Measurements from ENCODE around the gene PLXNA2. TPM values are rescaled to one million over a fixed set of nuclear protein-coding genes. Genes with fewer than 3 reads are reported as not detected.

Gene PLXNA2
- total and polyA plus RNA-seq, 2 of the 8 experiments (the other 6 are each of a cell fraction or from before 2014, with no cell fraction given): 0.33 to 1.5 TPM

GRCh38 chr1:207984831-207985572 lies 259.2 kb downstream of the PLXNA2 start:
- no peak overlapping the region for H3K56ac ChIP-seq (replicated peaks; ENCODE audit: insufficient read length, low read depth, low read length)
- H3K27ac ChIP-seq (ENCODE audit: low read depth, low read length): no peak overlapping the region
- FAIRE-seq (no peak), DNase-seq (ENCODE audit: low read depth in 1 of 2, low spot score in 2 of 2) (no peak)
- H2AFZ ChIP-seq (ENCODE audit: low read length): no peak overlapping the region
- H2BK20ac ChIP-seq (ENCODE audit: low read length): no peak overlapping the region
- H2BK15ac ChIP-seq (ENCODE audit: low read length): no peak overlapping the region
- no peak overlapping the region for H4K8ac ChIP-seq (ENCODE audit: extremely low read depth, insufficient read depth, low read length)
- no peak overlapping the region for H3K9ac ChIP-seq (replicated peaks in 1 of 4; ENCODE audit: extremely low read depth in 1 of 4, low read depth in 3 of 4, low read length in 3 of 4)
- no peak overlapping the region for H3K23ac ChIP-seq (ENCODE audit: insufficient read length)
- no peak overlapping the region for H2BK12ac ChIP-seq (ENCODE audit: low read depth, low read length)
- H3K27me3 ChIP-seq (replicated peaks in 1 of 4; ENCODE audit: control insufficient read depth in 3 of 4, extremely low read depth in 1 of 4, insufficient read depth in 3 of 4, low read length in 3 of 4): no peaks in the 10 kb centered on the region
- no peak overlapping the region for H3K14ac ChIP-seq (ENCODE audit: insufficient read length)
- no peaks in the 10 kb centered on the region for H3K79me2 ChIP-seq (ENCODE audit: control insufficient read depth in 1 of 2, insufficient read depth in 2 of 2, low read length in 2 of 2)
- no peak overlapping the region for H3K4me3 ChIP-seq (ENCODE audit: extremely low read depth in 1 of 4, insufficient read depth in 2 of 4, low read depth in 3 of 4, low read length in 4 of 4)
- no peak overlapping the region for H3K18ac ChIP-seq (ENCODE audit: extremely low read depth, low read length)
- no peaks in the 10 kb centered on the region for H3K9me3 ChIP-seq (ENCODE audit: insufficient read depth in 2 of 2, low read depth in 1 of 2, low read length in 1 of 2)
- no peak overlapping the region for H4K5ac ChIP-seq (ENCODE audit: insufficient read length, low read depth, low read length)
- H3K4ac ChIP-seq (replicated peaks; ENCODE audit: insufficient read length, low read depth, low read length): no peak overlapping the region
- no peak for TF ChIP-seq KDM5A (IDR thresholded peaks at IDR 0.05; ENCODE audit: low read length)
- no peak for TF ChIP-seq TBP (IDR thresholded peaks at IDR 0.05; ENCODE audit: low read depth, low read length)
- no peak for TF ChIP-seq SIRT6 (IDR thresholded peaks at IDR 0.05; ENCODE audit: low read length)
- TF ChIP-seq JUN (IDR thresholded peaks at IDR 0.05; ENCODE audit: low read depth, low read length): no peak
- no peak for TF ChIP-seq SAP30 (IDR thresholded peaks at IDR 0.05; ENCODE audit: insufficient read depth, insufficient replicate concordance, low read length)
- TF ChIP-seq YY1 (IDR thresholded peaks at IDR 0.05; ENCODE audit: low read depth, low read length): no peak
- no peak for TF ChIP-seq SUZ12 (IDR thresholded peaks at IDR 0.05; ENCODE audit: low read length)
- TF ChIP-seq SP1 (IDR thresholded peaks at IDR 0.05; ENCODE audit: low read depth, low read length): no peak
- TF ChIP-seq POU5F1 (IDR thresholded peaks at IDR 0.05; ENCODE audit: low read depth, low read length): no peak
- TF ChIP-seq BCL11A (IDR thresholded peaks at IDR 0.05; ENCODE audit: low read depth in 2 of 2, low read length in 2 of 2): no peak
- TF ChIP-seq EGR1 (IDR thresholded peaks at IDR 0.05; ENCODE audit: borderline replicate concordance, low read depth, low read length): no peak
- TF ChIP-seq FOSL1 (IDR thresholded peaks at IDR 0.05; ENCODE audit: insufficient read depth, low read depth, low read length): no peak
- TF ChIP-seq CHD1 (IDR thresholded peaks at IDR 0.05; ENCODE audit: low read depth, low read length): no peak
- H3K4me2 ChIP-seq (ENCODE audit: insufficient read depth in 1 of 2, low read depth in 2 of 2, low read length in 2 of 2): no peak overlapping the region
- no peaks in the 10 kb centered on the region; the same call in 1 of the 2 replicates for H3K79me1 ChIP-seq (ENCODE audit: low read depth, low read length)
- H3K36me3 ChIP-seq (ENCODE audit: control insufficient read depth in 2 of 4, insufficient read depth in 4 of 4, low read length in 3 of 4): no peaks in the 10 kb centered on the region
- H2BK5ac ChIP-seq (ENCODE audit: low read depth, low read length): no peak overlapping the region
- CTCF ChIA-PET (ENCODE audit: partially characterized antibody): interaction anchor here (1.0 to 2.0 kb wide), 7 partner anchors 14 to 188 kb away, joined by 3 to 8 read pairs (median 5); no protein-coding TSS in a partner anchor
- H3K4me1 ChIP-seq (replicated peaks in 1 of 4; ENCODE audit: control insufficient read depth in 3 of 4, insufficient read depth in 4 of 4, low read length in 3 of 4): no peaks in the 10 kb centered on the region
- no peak overlapping the region for H2BK120ac ChIP-seq (replicated peaks; ENCODE audit: low read depth, low read length)
- 94% methylated on average over 4 of the region's 4 CpGs; no CpG with 5 or more reads in 1 of the 2 experiments for WGBS, 2 experiments (ENCODE audit: extremely low coverage in 1 of 2, insufficient coverage in 1 of 2, insufficient read length in 1 of 2, insufficient replicate concordance in 2 of 2, low coverage in 1 of 2, low lambda C conversion rate in 2 of 2, missing lambda C conversion rate in 1 of 2)
- H3K23me2 ChIP-seq (ENCODE audit: low read depth, low read length): no peaks in the 10 kb centered on the region
- no peak overlapping the region for H2AK5ac ChIP-seq (ENCODE audit: low read depth, low read length)
- H4K20me1 ChIP-seq (replicated peaks in 1 of 2; ENCODE audit: control insufficient read depth in 1 of 2, insufficient read depth in 2 of 2, low read length in 2 of 2): no peaks in the 10 kb centered on the region
- POLR2A ChIA-PET (ENCODE audit: partially characterized antibody): no interaction called here
- no peak overlapping the region for H4K91ac ChIP-seq (replicated peaks; ENCODE audit: insufficient read length, low read length)
